GM12873 (cell line): ENCODE data around the gene IER2.
A peak's percentile ranks its signal among the peaks of the same experiment; 100 is the strongest.

ENCODE experiments used
- TF ChIP-seq, protein P1 (sequence below): IDR thresholded peaks from 2 replicates; pipeline ENCODE4 v1.5.1; 2012; ENCODE audit warnings: low read depth, mild to moderate bottlenecking, moderate library complexity, low read length, control low read depth; ENCODE audit not compliant: insufficient read depth; ENCODE audit errors: missing control alignments

Gene IER2

DNA sequence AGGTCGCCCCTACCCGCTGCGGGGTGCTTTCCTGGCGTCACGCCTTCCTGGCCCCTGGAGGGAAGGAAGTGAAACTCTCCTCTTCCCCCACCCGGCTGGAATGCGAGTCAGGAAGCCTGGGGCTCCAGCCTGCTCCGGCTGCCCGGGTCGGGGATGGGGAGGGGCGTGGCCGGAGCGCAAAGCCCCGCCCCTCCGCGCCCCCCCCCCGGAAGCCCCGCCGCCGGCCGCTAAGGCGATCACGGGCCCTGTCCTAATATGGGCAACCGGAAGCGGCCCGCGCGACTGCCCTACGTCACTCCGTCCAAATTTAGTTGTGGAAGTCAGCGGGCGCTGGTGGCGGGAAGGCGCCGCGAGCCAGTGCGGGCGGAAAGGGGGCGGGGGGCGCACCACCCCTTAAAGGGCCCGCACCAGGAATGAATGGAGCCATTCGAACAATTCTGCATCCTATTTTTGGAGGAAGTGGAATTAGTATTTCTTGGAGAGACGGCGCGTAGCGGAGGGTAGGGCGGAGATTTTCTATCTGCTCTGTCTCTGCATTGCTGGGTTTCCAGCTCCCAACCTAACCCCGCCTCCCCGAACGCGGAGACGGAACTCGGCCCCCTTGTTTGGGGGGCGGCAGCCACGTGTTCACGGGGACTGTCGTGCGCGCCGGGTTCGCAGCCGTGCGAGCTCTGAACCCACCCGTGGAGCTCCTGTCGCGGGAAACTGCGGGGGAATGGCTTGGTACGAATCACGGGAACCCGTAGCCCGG is 1.6 kb downstream of the IER2 start:
- TF ChIP-seq, protein P1, sequence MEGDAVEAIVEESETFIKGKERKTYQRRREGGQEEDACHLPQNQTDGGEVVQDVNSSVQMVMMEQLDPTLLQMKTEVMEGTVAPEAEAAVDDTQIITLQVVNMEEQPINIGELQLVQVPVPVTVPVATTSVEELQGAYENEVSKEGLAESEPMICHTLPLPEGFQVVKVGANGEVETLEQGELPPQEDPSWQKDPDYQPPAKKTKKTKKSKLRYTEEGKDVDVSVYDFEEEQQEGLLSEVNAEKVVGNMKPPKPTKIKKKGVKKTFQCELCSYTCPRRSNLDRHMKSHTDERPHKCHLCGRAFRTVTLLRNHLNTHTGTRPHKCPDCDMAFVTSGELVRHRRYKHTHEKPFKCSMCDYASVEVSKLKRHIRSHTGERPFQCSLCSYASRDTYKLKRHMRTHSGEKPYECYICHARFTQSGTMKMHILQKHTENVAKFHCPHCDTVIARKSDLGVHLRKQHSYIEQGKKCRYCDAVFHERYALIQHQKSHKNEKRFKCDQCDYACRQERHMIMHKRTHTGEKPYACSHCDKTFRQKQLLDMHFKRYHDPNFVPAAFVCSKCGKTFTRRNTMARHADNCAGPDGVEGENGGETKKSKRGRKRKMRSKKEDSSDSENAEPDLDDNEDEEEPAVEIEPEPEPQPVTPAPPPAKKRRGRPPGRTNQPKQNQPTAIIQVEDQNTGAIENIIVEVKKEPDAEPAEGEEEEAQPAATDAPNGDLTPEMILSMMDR: no peak

DNA sequence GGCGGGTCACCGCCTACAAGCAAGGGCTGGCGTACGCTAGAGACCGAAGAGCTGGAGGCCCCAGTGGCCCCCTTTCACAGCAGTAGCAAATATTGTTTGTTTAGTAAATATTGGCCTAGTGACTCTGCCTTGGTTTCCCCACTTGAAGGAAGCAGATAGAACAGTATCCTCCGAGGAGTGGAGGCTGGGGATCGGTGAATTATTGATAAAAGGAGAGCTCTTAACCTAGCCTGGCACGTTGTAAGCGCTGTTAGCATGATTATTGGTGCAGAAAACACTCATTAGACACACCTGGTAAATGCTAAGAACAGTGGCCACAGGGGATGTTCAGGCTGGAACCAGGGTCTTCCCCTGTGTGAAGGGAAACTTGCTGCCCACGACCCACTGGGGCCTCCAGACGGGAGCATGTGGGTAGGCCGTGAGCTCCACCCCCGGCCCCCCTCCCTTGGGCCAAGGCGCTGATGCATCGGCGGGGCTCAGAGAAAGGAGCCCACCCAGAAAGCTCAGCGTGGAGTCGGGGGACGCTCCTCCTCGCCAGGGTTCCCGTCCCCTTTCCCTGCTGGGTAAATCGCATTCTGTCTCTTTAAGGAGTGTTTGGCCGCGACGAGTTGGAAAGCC is 2.3 kb downstream of the IER2 start:
- TF ChIP-seq, protein P1: no peak

DNA sequence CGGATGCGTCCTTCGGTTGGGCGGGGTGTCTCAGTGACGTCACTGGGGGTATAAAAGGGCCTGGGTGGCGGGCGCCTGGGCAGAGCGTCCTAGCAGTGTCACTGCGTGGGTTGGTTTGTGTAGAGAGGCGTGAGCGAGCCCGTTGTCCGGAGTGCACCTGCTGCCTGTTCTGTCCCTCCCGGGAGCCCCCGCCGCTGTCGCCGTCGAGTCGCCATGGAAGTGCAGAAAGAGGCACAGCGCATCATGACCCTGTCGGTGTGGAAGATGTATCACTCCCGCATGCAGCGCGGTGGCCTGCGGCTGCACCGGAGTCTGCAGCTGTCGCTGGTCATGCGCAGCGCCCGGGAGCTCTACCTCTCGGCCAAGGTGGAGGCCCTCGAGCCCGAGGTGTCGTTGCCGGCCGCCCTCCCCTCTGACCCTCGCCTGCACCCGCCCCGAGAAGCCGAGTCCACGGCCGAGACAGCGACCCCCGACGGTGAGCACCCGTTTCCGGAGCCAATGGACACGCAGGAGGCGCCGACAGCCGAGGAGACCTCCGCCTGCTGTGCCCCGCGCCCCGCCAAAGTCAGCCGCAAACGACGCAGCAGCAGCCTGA is 2.9 kb downstream of the IER2 start:
- TF ChIP-seq, protein P1: no peak

DNA sequence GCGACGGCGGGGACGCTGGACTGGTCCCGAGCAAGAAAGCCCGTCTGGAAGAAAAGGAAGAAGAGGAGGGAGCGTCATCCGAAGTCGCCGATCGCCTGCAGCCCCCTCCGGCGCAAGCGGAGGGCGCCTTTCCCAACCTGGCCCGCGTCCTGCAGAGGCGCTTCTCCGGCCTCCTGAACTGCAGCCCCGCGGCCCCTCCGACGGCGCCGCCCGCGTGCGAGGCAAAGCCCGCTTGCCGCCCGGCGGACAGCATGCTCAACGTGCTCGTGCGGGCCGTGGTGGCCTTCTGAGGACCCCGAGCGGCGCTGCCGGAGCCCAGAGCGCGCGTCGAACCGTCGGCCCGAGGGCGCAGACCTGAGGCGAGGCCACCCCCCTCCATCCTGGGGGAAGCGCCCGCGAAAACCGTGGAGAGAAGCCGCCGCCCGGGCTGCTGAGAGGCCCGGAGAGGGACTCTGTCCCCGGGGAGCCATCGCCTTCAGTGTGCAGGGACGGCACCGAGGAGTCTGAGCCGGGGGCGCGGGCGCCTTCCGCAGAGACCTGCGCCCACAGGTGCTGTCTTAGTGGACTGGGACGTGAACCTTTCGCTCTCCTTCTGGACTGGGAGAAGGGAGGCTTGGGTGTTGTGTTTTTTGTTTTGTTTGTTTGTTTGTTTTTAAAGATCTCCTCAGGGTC is 3.5 kb downstream of the IER2 start:
- TF ChIP-seq, protein P1: peak; percentile 14

DNA sequence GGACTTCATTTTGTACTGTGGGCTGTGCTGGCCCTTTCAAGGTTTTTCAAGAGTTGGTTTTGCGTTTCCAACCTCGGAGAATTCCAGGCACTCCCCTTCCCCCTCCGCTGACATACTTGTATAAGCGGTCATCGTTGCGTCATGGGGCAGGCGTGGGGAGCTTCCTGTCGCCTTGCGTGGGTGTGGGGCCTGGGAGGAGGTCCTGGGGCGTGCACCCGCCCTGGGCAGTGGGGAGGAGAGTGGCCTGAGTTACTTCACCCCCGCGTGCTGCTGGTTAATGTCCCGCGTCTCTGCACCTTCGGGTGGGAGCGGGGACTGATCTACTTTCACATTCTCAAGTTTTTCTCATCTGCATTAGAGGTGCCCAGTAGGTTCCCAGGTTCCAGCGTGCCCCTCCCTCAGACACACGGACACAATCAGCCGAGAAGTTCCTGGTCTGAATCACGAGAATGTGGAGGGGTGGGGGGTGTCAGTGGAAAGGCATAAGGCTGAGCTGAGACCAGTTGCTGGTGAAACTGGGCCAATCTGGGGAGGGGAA is 4.1 kb downstream of the IER2 start:
- TF ChIP-seq, protein P1: no peak

DNA sequence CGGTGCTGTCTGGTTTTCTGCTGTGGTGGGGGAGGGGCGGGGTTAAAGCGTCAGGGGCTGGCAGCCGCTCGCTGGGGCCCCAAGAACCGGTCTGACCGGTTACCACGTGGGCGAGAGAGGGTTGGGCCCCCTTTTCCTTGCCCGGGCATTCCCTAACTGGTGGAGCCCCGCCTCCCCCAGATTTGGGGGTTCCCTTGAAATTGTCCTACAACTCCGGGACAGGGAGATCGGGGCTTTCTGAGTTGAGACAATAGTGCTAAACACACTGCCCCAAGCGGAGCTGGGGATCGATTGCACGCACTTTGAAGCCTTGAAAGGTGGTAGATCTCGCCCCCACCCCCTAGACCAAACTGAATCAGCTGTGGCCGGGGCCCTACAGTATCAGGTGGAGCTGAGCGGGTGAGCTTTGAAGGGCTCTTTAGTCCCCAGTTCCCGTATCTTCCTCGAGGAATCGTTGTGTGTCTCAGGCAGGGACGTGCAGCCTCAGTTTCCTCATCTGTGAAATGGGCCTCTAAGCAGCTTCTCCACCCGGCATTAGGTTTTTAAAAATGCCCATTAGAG is 4.8 kb downstream of the IER2 start:
- TF ChIP-seq, protein P1: peak; percentile 64
